Adrenal gland (tissue), 5 donors: ENCODE measurements around the gene ZNF614.
"Not testable (repeated sequence)": the region's sequence is repeated elsewhere in the genome, so short reads cannot be mapped to it uniquely, and the experiment has no call there.

Experiments
- CTCF ChIP-seq, 6 experiments: fragments of 450-650 bp in 4 of 6; fragments of 200-600 bp in 2 of 6; sonication (generic) in 1 of 6; IDR thresholded peaks; 1 replicate in 5 of 6; 2 replicates in 1 of 6; pipeline versions ENCODE4 v1.5.1 to v1.8.0; 2016 to 2021; ENCODE audit warnings: antibody characterized with exemption in 6 of 6, mild to moderate bottlenecking in 2 of 6, moderate library complexity in 1 of 6
- POLR2A ChIP-seq, 2 donors: fragments of 450-650 bp; IDR thresholded peaks; one replicate each; pipeline ENCODE4 v1.6.1; 2017; ENCODE audit warnings: antibody characterized with exemption in 2 of 2, mild to moderate bottlenecking in 2 of 2, moderate library complexity in 1 of 2
- donor health status: DM: no; HTN: no; CAD: no.

- not testable (repeated sequence) for TF ChIP-seq CTCF, POLR2A (IDR thresholded peaks at IDR 0.05)
Observed at GRCh38 chr19:52056480-52056879, 28.3 kb upstream of the ZNF614 start.
